GM21619 (cell line): ENCODE results near the gene SET.
"Not testable (repeated sequence)": the region's sequence is repeated elsewhere in the genome, so short reads cannot be mapped to it uniquely, and the experiment has no call there.

Source experiments
- ATAC-seq: cut with Tn5 transposase; IDR thresholded peaks from one replicate; pipeline ENCODE4 v1.9.1; 2021; ENCODE audit not compliant: unreplicated experiment

SET gene

GRCh38 chr9:128688501-128689292 is at the start of gene SET:
TSS of gene SET (plus strand) at chr9:128689222. CDS start at chr9:128689583, 361 bp downstream.
- peak; percentile 56 for ATAC-seq

- no peak for ATAC-seq
These were observed 48.4 kb upstream of the SET start for GRCh38 chr9:128640603-128641002.

GRCh38 chr9:128642675-128643245 is 46.3 kb upstream of the SET start:
- ATAC-seq = no peak

- ATAC-seq = peak; percentile 71
These were observed 45.3 kb upstream of the SET start for GRCh38 chr9:128643519-128644300.

GRCh38 chr9:128648206-128648605 is 40.8 kb upstream of the SET start:
- ATAC-seq = not testable (repeated sequence)

GRCh38 chr9:128651798-128652197 is 37.2 kb upstream of the SET start:
- ATAC-seq = no peak

- ATAC-seq = no peak
These were observed 35.1 kb upstream of the SET start for GRCh38 chr9:128653908-128654307.

- ATAC-seq = no peak
These were observed 34.5 kb upstream of the SET start for GRCh38 chr9:128654481-128654880.

GRCh38 chr9:128656416-128657343 is 32.3 kb upstream of the SET start, which contains the start of gene DYNC2I2:
TSS of gene DYNC2I2 (minus strand) at chr9:128656847. CDS start at chr9:128656726, 121 bp downstream.
- ATAC-seq = peak; percentile 61

GRCh38 chr9:128657344-128657704 is 31.7 kb upstream of the SET start:
- no peak for ATAC-seq

- ATAC-seq = no peak
These were observed 31.2 kb upstream of the SET start for GRCh38 chr9:128657796-128658195.

- not testable (repeated sequence) for ATAC-seq
These were observed 22.5 kb upstream of the SET start for GRCh38 chr9:128666481-128666941.

GRCh38 chr9:128669786-128670185 is 19.2 kb upstream of the SET start:
- ATAC-seq = no peak

GRCh38 chr9:128675382-128675781 is 13.6 kb upstream of the SET start:
- no peak for ATAC-seq

- ATAC-seq = no peak
These were observed 11.2 kb upstream of the SET start for GRCh38 chr9:128677794-128678193.

GRCh38 chr9:128683340-128684064 is 5.5 kb upstream of the SET start:
- ATAC-seq = peak; percentile 36

GRCh38 chr9:128684065-128684324 is 5.0 kb upstream of the SET start:
- ATAC-seq = no peak

GRCh38 chr9:128684325-128685199 is 4.5 kb upstream of the SET start:
- peak; percentile 33 for ATAC-seq
